Endodermal cell (in vitro differentiated cells): Measurements from ENCODE around the gene KRTCAP2. TPM values are rescaled to one million over a fixed set of nuclear protein-coding genes. Genes with fewer than 3 reads are reported as not detected.

ENCODE experiments used
- DNase-seq: peaks from one replicate; pipeline ENCODE4 v3.0.0-alpha.2; 2017
- H3K27ac ChIP-seq: 2 replicates; pipeline ENCODE4 v1.5.1; 2013; ENCODE audit warnings: mild to moderate bottlenecking, low read depth, low read length, moderate library complexity
- H3K27me3 ChIP-seq: 2 replicates; pipeline ENCODE4 v1.6.1; 2013; ENCODE audit warnings: mild to moderate bottlenecking, low read length, moderate library complexity; ENCODE audit not compliant: insufficient read depth, control insufficient read depth, poor library complexity, severe bottlenecking
- H3K36me3 ChIP-seq: 2 replicates; pipeline ENCODE4 v1.7.0; 2013; ENCODE audit warnings: mild to moderate bottlenecking, low read length, moderate library complexity; ENCODE audit not compliant: control insufficient read depth, insufficient read depth
- H3K4me1 ChIP-seq: one replicate; pipeline ENCODE4 v1.7.0; 2013; ENCODE audit warnings: low read length; ENCODE audit not compliant: control insufficient read depth, insufficient read depth
- H3K4me3 ChIP-seq: 2 replicates; pipeline ENCODE4 v1.5.1; 2013; ENCODE audit warnings: mild to moderate bottlenecking, low read length, moderate library complexity
- H3K9ac ChIP-seq: 2 replicates; pipeline ENCODE4 v1.6.1; 2013; ENCODE audit warnings: mild to moderate bottlenecking, low read length, moderate library complexity; ENCODE audit not compliant: poor library complexity, severe bottlenecking; ENCODE audit errors: extremely low read depth
- H3K9me3 ChIP-seq: 2 replicates; pipeline ENCODE4 v1.6.1; 2013; ENCODE audit warnings: mild to moderate bottlenecking, low read length, moderate library complexity; ENCODE audit not compliant: control insufficient read depth
- H3K27ac Mint-ChIP-seq: 2 replicates; pipeline ENCODE4 v1.8.0; 2020; ENCODE audit warnings: mixed read lengths
- H3K27me3 Mint-ChIP-seq: 2 replicates; pipeline ENCODE4 v1.8.0; 2021; ENCODE audit warnings: mild to moderate bottlenecking, mixed read lengths; ENCODE audit not compliant: insufficient read depth
- H3K36me3 Mint-ChIP-seq: 2 replicates; pipeline ENCODE4 v1.8.0; 2020; ENCODE audit warnings: low read depth, mixed read lengths
- H3K4me1 Mint-ChIP-seq: 2 replicates; pipeline ENCODE4 v1.8.0; 2020; ENCODE audit warnings: mixed read lengths
- H3K4me3 Mint-ChIP-seq: 2 replicates; pipeline ENCODE4 v1.8.0; 2020; ENCODE audit warnings: mild to moderate bottlenecking, moderate library complexity, mixed read lengths
- H3K9me3 Mint-ChIP-seq: 2 replicates; pipeline ENCODE4 v1.8.0; 2020; ENCODE audit warnings: mild to moderate bottlenecking, mixed read lengths
- CTCF ChIP-seq: fragments of 200-600 bp; sonication (generic); conservative IDR thresholded peaks from 2 replicates; pipeline ENCODE4 v1.5.0; 2021; ENCODE audit warnings: antibody characterized with exemption, mild to moderate bottlenecking
- WGBS, 2 experiments: methylation state at CpG; one replicate each; pipeline versions ENCODE4 v1.1.5 to v1.1.7; 2013; ENCODE audit warnings: missing lambda C conversion rate in 2 of 2, mixed read lengths in 1 of 2; ENCODE audit not compliant: insufficient coverage in 1 of 2, insufficient read length in 1 of 2; 5-methylcytosine and 5-hydroxymethylcytosine counted together
- total RNA-seq, 2 donors: library from RNA; stranded (reverse); fragmentation: NEBNext Ultra II Directional in 1 of 2; extraction: Animal tissue kit (Norgen Biotek cat#: 25700) in 1 of 2; gene quantifications; 2 replicates in 1 of 2; 3 replicates in 1 of 2; pipeline ENCODE4 v1.2.1, GENCODE V29; 2021

The KRTCAP2 gene
- total RNA-seq, 2 donors from 2014 or later = 143 to 152 TPM

DNA sequence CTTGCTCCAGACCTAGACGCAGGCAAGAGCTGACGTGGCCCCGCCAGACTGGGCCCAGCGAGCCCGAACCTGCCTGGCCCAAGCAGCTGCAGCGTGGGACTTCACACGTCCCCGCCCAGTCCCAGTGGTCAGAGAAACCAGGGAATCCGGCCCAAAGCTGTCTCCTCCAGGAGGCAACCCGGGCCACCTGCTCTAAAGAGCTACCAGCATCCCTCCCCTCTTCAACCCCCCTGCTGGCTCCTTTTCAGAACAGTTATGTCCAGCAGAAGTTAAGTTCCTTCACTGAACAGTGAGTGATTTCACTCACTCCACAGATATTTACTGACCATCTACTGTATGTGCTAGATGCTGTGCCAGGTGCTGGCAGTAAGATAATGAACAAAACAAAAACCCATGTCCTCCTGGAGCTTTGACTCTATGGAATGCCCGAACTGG lies 47.6 kb downstream of the KRTCAP2 start:
- Mint-ChIP-seq H3K4me3 (peak overlapping the region; percentile 50), H3K27ac (no peak overlapping the region), H3K9me3 (no peaks in the 10 kb centered on the region), H3K36me3 (no peaks in the 10 kb centered on the region), H3K4me1 (peaks cover 33% of the 10 kb centered on the region), H3K27me3 (peaks cover 89% of the 10 kb centered on the region)
- no peak for TF ChIP-seq CTCF
- WGBS, 2 experiments = 56 to 100% methylated on average over 3 to 11 of the region's 11 CpGs
- peak; percentile 58 for DNase-seq
- no peak overlapping the region for H3K9ac ChIP-seq
- no peak overlapping the region for H3K27ac ChIP-seq
- no peak overlapping the region for H3K4me3 ChIP-seq
- peaks cover 76% of the 10 kb centered on the region for H3K27me3 ChIP-seq
- H3K9me3 ChIP-seq = no peaks in the 10 kb centered on the region
- H3K36me3 ChIP-seq = no peaks in the 10 kb centered on the region
- H3K4me1 ChIP-seq = peaks cover 17% of the 10 kb centered on the region

- H3K27me3 ChIP-seq = peaks cover 80% of the 10 kb centered on the region
- peaks cover 12% of the 10 kb centered on the region for H3K4me1 ChIP-seq
- 53 to 72% methylated on average over 11 to 16 of the region's 16 CpGs for WGBS, 2 experiments
- peak; percentile 61 for DNase-seq
- no peak overlapping the region for H3K9ac ChIP-seq
- Mint-ChIP-seq H3K27ac (no peak overlapping the region), H3K9me3 (no peaks in the 10 kb centered on the region), H3K36me3 (no peaks in the 10 kb centered on the region), H3K27me3 (peaks cover 90% of the 10 kb centered on the region), H3K4me3 (no peak overlapping the region), H3K4me1 (peaks cover 29% of the 10 kb centered on the region)
- no peaks in the 10 kb centered on the region for H3K36me3 ChIP-seq
- H3K9me3 ChIP-seq = no peaks in the 10 kb centered on the region
- TF ChIP-seq CTCF = no peak
- no peak overlapping the region for H3K27ac ChIP-seq
- no peak overlapping the region for H3K4me3 ChIP-seq
Observed at GRCh38 chr1:155124503-155125463, 48.3 kb downstream of the KRTCAP2 start.

GRCh38 chr1:155123801-155124200 lies 49.3 kb downstream of the KRTCAP2 start:
- H3K36me3 Mint-ChIP-seq = no peaks in the 10 kb centered on the region
- H3K4me3 Mint-ChIP-seq = no peak overlapping the region
- H3K9me3 ChIP-seq = no peaks in the 10 kb centered on the region
- no peak for DNase-seq
- H3K36me3 ChIP-seq = no peaks in the 10 kb centered on the region
- no peaks in the 10 kb centered on the region for H3K9me3 Mint-ChIP-seq
- no peak overlapping the region for H3K4me3 ChIP-seq
- H3K4me1 Mint-ChIP-seq = peaks cover 20% of the 10 kb centered on the region
- H3K27me3 Mint-ChIP-seq = peaks cover 90% of the 10 kb centered on the region
- H3K4me1 ChIP-seq = peaks cover 4% of the 10 kb centered on the region
- no peak overlapping the region for H3K27ac ChIP-seq
- no peak overlapping the region for H3K27ac Mint-ChIP-seq
- peaks cover 71% of the 10 kb centered on the region for H3K27me3 ChIP-seq
- no peak overlapping the region for H3K9ac ChIP-seq
- 71 to 88% methylated on average over 1 to 4 of the region's 4 CpGs for whole genome bisulfite sequencing, 2 experiments
- no peak for TF ChIP-seq CTCF
